Uterus (tissue), 2 donors: ENCODE data around the gene ZBTB20.

Source experiments
- POLR2A ChIP-seq, 2 donors: fragments of 450-650 bp; IDR thresholded peaks; one replicate each; pipeline ENCODE4 v1.6.1; 2016; ENCODE audit warnings: antibody characterized with exemption in 2 of 2, mild to moderate bottlenecking in 1 of 2, moderate library complexity in 1 of 2
- TF ChIP-seq, protein P1 (sequence below), 4 experiments: fragments of 200-600 bp in 2 of 4; fragments of 450-650 bp in 2 of 4; sonication (generic) in 2 of 4; IDR thresholded peaks; one replicate each; pipeline ENCODE4 v1.5.1; 2016 to 2019; ENCODE audit warnings: antibody characterized with exemption in 4 of 4, mild to moderate bottlenecking in 2 of 4, moderate library complexity in 1 of 4

DNA sequence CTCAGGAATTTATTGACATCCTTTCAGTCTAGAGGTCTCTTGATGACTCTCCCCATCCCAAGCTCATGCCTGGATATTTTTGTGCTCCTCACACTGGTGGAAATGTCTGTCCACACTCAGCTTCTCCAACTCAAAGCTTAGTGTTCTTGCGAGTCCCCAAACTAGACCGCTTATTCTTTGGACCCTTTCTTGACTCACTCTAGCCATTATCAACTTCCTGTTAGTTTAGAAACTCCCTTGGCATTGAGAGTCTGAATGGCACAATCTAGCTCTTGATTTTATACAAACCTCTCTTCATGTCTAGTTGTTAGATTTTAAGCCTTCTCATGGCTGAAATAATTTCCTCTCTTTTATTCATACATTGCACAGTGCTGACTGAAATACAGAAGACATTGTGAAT is 833.7 kb downstream of the ZBTB20 start:
- TF ChIP-seq, protein P1, sequence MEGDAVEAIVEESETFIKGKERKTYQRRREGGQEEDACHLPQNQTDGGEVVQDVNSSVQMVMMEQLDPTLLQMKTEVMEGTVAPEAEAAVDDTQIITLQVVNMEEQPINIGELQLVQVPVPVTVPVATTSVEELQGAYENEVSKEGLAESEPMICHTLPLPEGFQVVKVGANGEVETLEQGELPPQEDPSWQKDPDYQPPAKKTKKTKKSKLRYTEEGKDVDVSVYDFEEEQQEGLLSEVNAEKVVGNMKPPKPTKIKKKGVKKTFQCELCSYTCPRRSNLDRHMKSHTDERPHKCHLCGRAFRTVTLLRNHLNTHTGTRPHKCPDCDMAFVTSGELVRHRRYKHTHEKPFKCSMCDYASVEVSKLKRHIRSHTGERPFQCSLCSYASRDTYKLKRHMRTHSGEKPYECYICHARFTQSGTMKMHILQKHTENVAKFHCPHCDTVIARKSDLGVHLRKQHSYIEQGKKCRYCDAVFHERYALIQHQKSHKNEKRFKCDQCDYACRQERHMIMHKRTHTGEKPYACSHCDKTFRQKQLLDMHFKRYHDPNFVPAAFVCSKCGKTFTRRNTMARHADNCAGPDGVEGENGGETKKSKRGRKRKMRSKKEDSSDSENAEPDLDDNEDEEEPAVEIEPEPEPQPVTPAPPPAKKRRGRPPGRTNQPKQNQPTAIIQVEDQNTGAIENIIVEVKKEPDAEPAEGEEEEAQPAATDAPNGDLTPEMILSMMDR (IDR thresholded peaks at IDR 0.05), result no peak
- no peak for TF ChIP-seq POLR2A (IDR thresholded peaks at IDR 0.05)
